ENCODE measurements around the gene MAN2B1.
"Not testable (repeated sequence)": the region's sequence is repeated elsewhere in the genome, so short reads cannot be mapped to it uniquely, and the experiment has no call there.

GRCh38 chr19:12713304-12713703, 46.8 kb upstream of the MAN2B1 start:
- not testable (repeated sequence) for TF ChIP-seq POLR2A (IDR thresholded peaks at IDR 0.05); CTCF (IDR thresholded peaks at IDR 0.05 in 4 of 5, conservative IDR thresholded peaks at IDR 0.05 in 1 of 5)
